Hepatocyte (in vitro differentiated cells): ENCODE data around the gene CHMP1B. TPM values are rescaled to one million over a fixed set of nuclear protein-coding genes. Genes with fewer than 3 reads are reported as not detected.

Experiments
- DNase-seq: peaks from one replicate; pipeline ENCODE4 v3.0.0-alpha.2; 2016; ENCODE audit warnings: low spot score
- H2AFZ ChIP-seq: fragments of 200-600 bp; sonication (generic); 2 replicates; pipeline ENCODE4 v1.6.0; 2016; ENCODE audit warnings: antibody characterized with exemption, mild to moderate bottlenecking
- H3K27ac ChIP-seq: fragments of 200-600 bp; sonication (generic); 2 replicates; pipeline ENCODE4 v1.5.1; 2016; ENCODE audit warnings: mild to moderate bottlenecking
- H3K27me3 ChIP-seq: fragments of 200-600 bp; sonication (generic); 2 replicates; pipeline ENCODE4 v1.6.1; 2016
- H3K36me3 ChIP-seq: fragments of 200-600 bp; sonication (generic); replicated peaks from 2 replicates; pipeline ENCODE4 v1.5.1; 2016; ENCODE audit warnings: low read depth; ENCODE audit not compliant: insufficient read depth
- H3K4me1 ChIP-seq: fragments of 200-600 bp; sonication (generic); 2 replicates; pipeline ENCODE4 v1.5.1; 2016; ENCODE audit warnings: mild to moderate bottlenecking, moderate library complexity; ENCODE audit not compliant: insufficient read depth
- H3K4me2 ChIP-seq: fragments of 200-600 bp; sonication (generic); 2 replicates; pipeline ENCODE4 v1.6.0; 2016
- H3K4me3 ChIP-seq: fragments of 200-600 bp; sonication (generic); 2 replicates; pipeline ENCODE4 v1.5.1; 2016; ENCODE audit warnings: mild to moderate bottlenecking
- H3K79me2 ChIP-seq: fragments of 200-600 bp; sonication (generic); 2 replicates; pipeline ENCODE4 v1.6.0; 2017; ENCODE audit warnings: mild to moderate bottlenecking
- H3K9me2 ChIP-seq: fragments of 200-600 bp; sonication (generic); replicated peaks from 2 replicates; pipeline ENCODE4 v1.6.0; 2017; ENCODE audit warnings: mild to moderate bottlenecking; ENCODE audit not compliant: insufficient read depth
- H3K9me3 ChIP-seq: fragments of 200-600 bp; sonication (generic); 2 replicates; pipeline ENCODE4 v1.5.1; 2016; ENCODE audit warnings: low read depth, mild to moderate bottlenecking
- H4K20me1 ChIP-seq: fragments of 200-600 bp; sonication (generic); 2 replicates; pipeline ENCODE4 v1.6.0; 2016; ENCODE audit warnings: mild to moderate bottlenecking; ENCODE audit not compliant: insufficient read depth, poor library complexity, severe bottlenecking
- CTCF ChIP-seq: fragments of 200-600 bp; sonication (generic); IDR thresholded peaks from 2 replicates; pipeline ENCODE4 v1.5.1; 2016; ENCODE audit warnings: antibody characterized with exemption, mild to moderate bottlenecking; ENCODE audit not compliant: poor library complexity
- EZH2 ChIP-seq: fragments of 200-600 bp; sonication (generic); IDR thresholded peaks from 2 replicates; pipeline ENCODE4 v1.6.1; 2016; ENCODE audit warnings: antibody characterized with exemption, mild to moderate bottlenecking, borderline replicate concordance
- EZH2phosphoT487 ChIP-seq: fragments of 200-600 bp; sonication (generic); IDR thresholded peaks from one replicate; pipeline ENCODE4 v1.6.1; 2018; ENCODE audit warnings: antibody characterized with exemption, mild to moderate bottlenecking, low read depth, moderate library complexity; ENCODE audit not compliant: unreplicated experiment, severe bottlenecking
- WGBS: methylation state at CpG from one replicate; pipeline ENCODE4 v1.1.6; 2016; ENCODE audit warnings: low lambda C conversion rate; ENCODE audit errors: missing lambda C conversion rate; 5-methylcytosine and 5-hydroxymethylcytosine counted together
- polyA plus RNA-seq: library from polyadenylated mRNA; unstranded; fragments of >200 nt; fragmentation: Nextera tagmentation; extraction: Ambion mirVana; gene quantifications from 2 replicates; pipeline ENCODE4 v1.2.1, GENCODE V29; 2016
- total RNA-seq: library from RNA; depleted of rRNA; stranded (reverse); fragments of >200 nt; gene quantifications from 2 replicates; pipeline ENCODE4 v1.2.3, GENCODE V29; 2014

The CHMP1B gene
- total and polyA plus RNA-seq, 2 experiments from 2014 or later: 70.1 to 85.3 TPM

GRCh38 chr18:11901826-11902438 is 50.7 kb downstream of the CHMP1B start:
- TF ChIP-seq EZH2phosphoT487: no peak
- TF ChIP-seq EZH2: no peak
- DNase-seq: no peak
- no peaks in the 10 kb centered on the region for H3K36me3 ChIP-seq

GRCh38 chr18:11902522-11903292 is 51.5 kb downstream of the CHMP1B start:
- WGBS: 40% methylated on average over 7 of the region's 7 CpGs
- Histone ChIP-seq H3K4me2 (peak overlapping the region; percentile 1), H3K9me2 (no peaks in the 10 kb centered on the region), H4K20me1 (no peaks in the 10 kb centered on the region), H2AFZ (no peak overlapping the region), H3K27ac (peak overlapping the region; percentile 42), H3K4me3 (no peak overlapping the region), H3K4me1 (peaks cover 21% of the 10 kb centered on the region), H3K36me3 (no peaks in the 10 kb centered on the region), H3K9me3 (no peaks in the 10 kb centered on the region), H3K27me3 (no peaks in the 10 kb centered on the region), H3K79me2 (peaks cover 14% of the 10 kb centered on the region)
- TF ChIP-seq EZH2: no peak
- no peak for TF ChIP-seq EZH2phosphoT487
- no peak for TF ChIP-seq CTCF
- DNase-seq: no peak

More at GRCh38 chr18:11901826-11902438, 50.7 kb downstream of the CHMP1B start:
- Histone ChIP-seq H3K27me3 (no peaks in the 10 kb centered on the region), H3K4me1 (peaks cover 14% of the 10 kb centered on the region), H3K9me3 (no peaks in the 10 kb centered on the region), H3K79me2 (peaks cover 6% of the 10 kb centered on the region), H2AFZ (no peak overlapping the region), H3K9me2 (no peaks in the 10 kb centered on the region), H3K4me3 (no peak overlapping the region), H3K27ac (peak overlapping the region; percentile 42), H4K20me1 (no peaks in the 10 kb centered on the region), H3K4me2 (no peak overlapping the region)
- WGBS: 73% methylated on average over 5 of the region's 5 CpGs

Other genes starting within 250 kb of the CHMP1B start
- not detected in 2 replicates for gene SLC35G4, start 241.8 kb upstream of the CHMP1B start, total RNA-seq
- gene SLC35G4, start 241.8 kb upstream of the CHMP1B start, polyA plus RNA-seq: not detected in 2 replicates
- gene GNAL, start 162.1 kb upstream of the CHMP1B start, total RNA-seq: 5.2 and 7.1 TPM in 2 replicates
- 2.7 and 4.4 TPM in 2 replicates for gene GNAL, start 162.1 kb upstream of the CHMP1B start, polyA plus RNA-seq
- gene MPPE1, start 56.9 kb downstream of the CHMP1B start, total RNA-seq: 28.5 and 59.3 TPM in 2 replicates
- 45.5 and 52.7 TPM in 2 replicates for gene MPPE1, start 56.9 kb downstream of the CHMP1B start, polyA plus RNA-seq
- 72.4 and 75.6 TPM in 2 replicates for gene IMPA2, start 130.1 kb downstream of the CHMP1B start, total RNA-seq
- 116 and 130 TPM in 2 replicates for gene IMPA2, start 130.1 kb downstream of the CHMP1B start, polyA plus RNA-seq
- gene ANKRD62, start 242.4 kb downstream of the CHMP1B start, total RNA-seq: not detected in 2 replicates
- gene ANKRD62, start 242.4 kb downstream of the CHMP1B start, polyA plus RNA-seq: not detected in 2 replicates